Activated CD8-positive, alpha-beta T cell treated with anti-CD3 and anti-CD28 coated beads, Interleukin-2, amount 10 ng/mL, durations not matched to agents 7 days and 5 days (primary cell): Measurements from ENCODE around the gene IFT122. TPM values are rescaled to one million over a fixed set of nuclear protein-coding genes. Genes with fewer than 3 reads are reported as not detected.

Experiments used
- ATAC-seq: fragments of 150-1000 bp; cut with Tn5 transposase; one replicate; pipeline ENCODE4 v1.10.0; 2021; ENCODE audit warnings: moderate library complexity
- CTCF ChIA-PET: fragments of 350-600 bp; sonication (Branson Sonifier 250); formaldehyde crosslinking; loops from one replicate; lab custom pipeline; 2021; ENCODE audit warnings: antibody characterized with exemption; lab: Charles Lee
- POLR2A ChIA-PET: fragments of 350-600 bp; sonication (Branson Sonifier 250); formaldehyde crosslinking; loops from one replicate; lab custom pipeline; 2021; ENCODE audit warnings: antibody characterized with exemption; lab: Charles Lee
- DNase-seq: peaks from one replicate; pipeline ENCODE4 v3.0.0-alpha.2; 2020
- H3K27ac Mint-ChIP-seq: one replicate; pipeline ENCODE4 v1.8.0; 2021; ENCODE audit warnings: mild to moderate bottlenecking, mixed read lengths
- H3K27me3 Mint-ChIP-seq: one replicate; pipeline ENCODE4 v1.8.0; 2021; ENCODE audit warnings: low read depth, mixed read lengths
- H3K36me3 Mint-ChIP-seq: one replicate; pipeline ENCODE4 v1.8.0; 2021; ENCODE audit warnings: low read depth, mixed read lengths
- H3K4me1 Mint-ChIP-seq: one replicate; pipeline ENCODE4 v1.8.0; 2021; ENCODE audit warnings: low read depth, mixed read lengths
- H3K4me3 Mint-ChIP-seq: one replicate; pipeline ENCODE4 v1.8.0; 2021; ENCODE audit warnings: mild to moderate bottlenecking, mixed read lengths
- H3K9me3 Mint-ChIP-seq: one replicate; pipeline ENCODE4 v1.8.0; 2022; ENCODE audit warnings: mixed read lengths; ENCODE audit not compliant: insufficient read depth
- total RNA-seq, 2 experiments: library from RNA; stranded (reverse); gene quantifications; one replicate each; pipeline ENCODE4 v1.2.3, GENCODE V29; 2021

Gene IFT122
- total RNA-seq, 2 experiments from 2014 or later: 22.3 to 25.6 TPM

DNA sequence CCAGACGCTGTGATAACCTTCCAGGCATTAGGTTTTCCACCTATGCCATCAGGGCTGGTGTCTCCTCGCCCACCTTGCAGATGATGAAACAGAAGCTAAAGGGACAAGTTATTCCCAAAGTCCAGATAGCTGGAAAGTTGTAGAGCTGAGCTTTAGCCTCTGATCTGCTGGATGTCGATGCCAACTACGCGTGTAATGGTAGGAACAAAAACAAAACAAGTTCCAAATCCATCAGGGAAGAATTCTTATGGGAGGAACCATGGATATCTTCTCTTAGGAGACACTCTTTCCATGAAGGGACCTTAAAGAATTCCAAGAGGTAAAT, 60.3 kb downstream of the IFT122 start:
- Mint-ChIP-seq H3K36me3 (no peaks in the 10 kb centered on the region), H3K27me3 (no peaks in the 10 kb centered on the region), H3K9me3 (no peaks in the 10 kb centered on the region), H3K4me3 (no peak overlapping the region), H3K27ac (no peak overlapping the region), H3K4me1 (no peaks in the 10 kb centered on the region)
- ATAC-seq (no peak), DNase-seq (no peak)
- CTCF ChIA-PET: no interaction called here
- POLR2A ChIA-PET: interaction anchor here (1.6 kb wide), 1 partner anchor 61 kb away, joined by 4 read pairs; the partner anchor contains the start of genes IFT122 and MBD4

GRCh38 chr3:129501630-129502029, 61.6 kb downstream of the IFT122 start:
- ChIA-PET POLR2A (no interaction called here), CTCF (no interaction called here)
- Mint-ChIP-seq H3K27ac (no peak overlapping the region), H3K4me3 (no peak overlapping the region), H3K36me3 (no peaks in the 10 kb centered on the region), H3K9me3 (no peaks in the 10 kb centered on the region), H3K4me1 (no peaks in the 10 kb centered on the region), H3K27me3 (no peaks in the 10 kb centered on the region)
- ATAC-seq (no peak), DNase-seq (no peak)

GRCh38 chr3:129502641-129503408, 62.8 kb downstream of the IFT122 start:
- Mint-ChIP-seq H3K9me3 (no peaks in the 10 kb centered on the region), H3K36me3 (no peaks in the 10 kb centered on the region), H3K27me3 (no peaks in the 10 kb centered on the region), H3K4me3 (no peak overlapping the region), H3K27ac (no peak overlapping the region), H3K4me1 (no peaks in the 10 kb centered on the region)
- ChIA-PET POLR2A (interaction anchor here (0.6 kb wide), 1 partner anchor 325 kb away, joined by 3 read pairs; no protein-coding TSS in a partner anchor), CTCF (interaction anchor here (0.8 to 1.1 kb wide), 2 partner anchors 9 to 13 kb away, joined by 3 read pairs; no protein-coding TSS in a partner anchor)
- no peak for DNase-seq
- no peak for ATAC-seq

GRCh38 chr3:129503471-129504291, 63.7 kb downstream of the IFT122 start:
- H3K4me1 Mint-ChIP-seq: no peaks in the 10 kb centered on the region
- ChIA-PET CTCF (interaction anchor here (0.8 to 1.1 kb wide), 2 partner anchors 10 to 13 kb away, joined by 3 read pairs; no protein-coding TSS in a partner anchor), POLR2A (interaction anchor here (0.6 kb wide), 1 partner anchor 324 kb away, joined by 3 read pairs; no protein-coding TSS in a partner anchor)
- no peak for DNase-seq
- no peak for ATAC-seq
- H3K9me3 Mint-ChIP-seq: no peaks in the 10 kb centered on the region
- no peak overlapping the region for H3K27ac Mint-ChIP-seq
- H3K4me3 Mint-ChIP-seq: no peak overlapping the region
- H3K27me3 Mint-ChIP-seq: no peaks in the 10 kb centered on the region
- H3K36me3 Mint-ChIP-seq: no peaks in the 10 kb centered on the region

DNA sequence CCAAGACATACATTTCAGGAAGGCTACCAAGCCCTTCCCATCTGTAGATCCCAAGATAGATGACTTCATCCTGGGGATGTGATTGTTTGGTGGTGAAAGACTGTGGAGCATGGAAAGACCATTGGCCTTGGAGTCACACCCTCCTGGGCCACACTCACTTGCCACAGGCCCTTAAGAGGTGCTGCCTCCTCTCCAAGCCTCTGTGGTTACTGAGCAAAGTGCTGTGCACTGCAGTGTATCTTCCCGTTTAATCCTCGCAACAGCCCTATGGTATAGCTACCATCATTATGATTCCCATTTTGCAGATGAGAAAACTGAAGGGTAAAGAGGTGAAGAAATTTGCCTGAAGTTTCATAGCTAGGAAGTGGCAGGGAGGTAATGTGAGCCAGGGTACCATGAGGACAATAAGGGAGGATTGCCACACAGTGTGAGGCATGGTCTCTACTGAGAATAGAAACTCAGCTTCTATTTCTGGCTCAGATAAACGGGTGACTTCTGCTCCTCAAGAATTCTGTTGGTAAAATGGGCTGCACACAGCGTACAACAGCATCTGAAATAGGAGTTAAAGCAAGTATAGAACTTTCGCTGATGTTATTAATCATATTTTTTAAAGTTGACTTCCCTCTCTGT, 64.6 kb downstream of the IFT122 start:
- H3K4me3 Mint-ChIP-seq: no peak overlapping the region
- no peak overlapping the region for H3K27ac Mint-ChIP-seq
- DNase-seq: no peak
- H3K9me3 Mint-ChIP-seq: no peaks in the 10 kb centered on the region
- ChIA-PET POLR2A (interaction anchor here (0.5 kb wide), 1 partner anchor 11 kb away, joined by 3 read pairs; no protein-coding TSS in a partner anchor), CTCF (no interaction called here)
- ATAC-seq: no peak
- no peaks in the 10 kb centered on the region for H3K27me3 Mint-ChIP-seq
- H3K36me3 Mint-ChIP-seq: no peaks in the 10 kb centered on the region
- H3K4me1 Mint-ChIP-seq: no peaks in the 10 kb centered on the region

- CTCF ChIA-PET: no interaction called here
- POLR2A ChIA-PET: no interaction called here
- H3K4me3 Mint-ChIP-seq: no peak overlapping the region
- no peaks in the 10 kb centered on the region for H3K9me3 Mint-ChIP-seq
- H3K27ac Mint-ChIP-seq: no peak overlapping the region
- H3K4me1 Mint-ChIP-seq: no peaks in the 10 kb centered on the region
- ATAC-seq (no peak), DNase-seq (no peak)
- H3K36me3 Mint-ChIP-seq: no peaks in the 10 kb centered on the region
- no peaks in the 10 kb centered on the region for H3K27me3 Mint-ChIP-seq
Observed at GRCh38 chr3:129505341-129505740, 65.3 kb downstream of the IFT122 start.

GRCh38 chr3:129506231-129506742, 66.3 kb downstream of the IFT122 start:
- Mint-ChIP-seq H3K27me3 (no peaks in the 10 kb centered on the region), H3K36me3 (peaks cover 2% of the 10 kb centered on the region), H3K9me3 (no peaks in the 10 kb centered on the region), H3K4me3 (no peak overlapping the region), H3K27ac (no peak overlapping the region), H3K4me1 (peaks cover 9% of the 10 kb centered on the region)
- DNase-seq (no peak), ATAC-seq (no peak)
- POLR2A ChIA-PET: no interaction called here
- CTCF ChIA-PET: interaction anchor here (1.2 kb wide), 1 partner anchor 16 kb away, joined by 4 read pairs; no protein-coding TSS in a partner anchor

DNA sequence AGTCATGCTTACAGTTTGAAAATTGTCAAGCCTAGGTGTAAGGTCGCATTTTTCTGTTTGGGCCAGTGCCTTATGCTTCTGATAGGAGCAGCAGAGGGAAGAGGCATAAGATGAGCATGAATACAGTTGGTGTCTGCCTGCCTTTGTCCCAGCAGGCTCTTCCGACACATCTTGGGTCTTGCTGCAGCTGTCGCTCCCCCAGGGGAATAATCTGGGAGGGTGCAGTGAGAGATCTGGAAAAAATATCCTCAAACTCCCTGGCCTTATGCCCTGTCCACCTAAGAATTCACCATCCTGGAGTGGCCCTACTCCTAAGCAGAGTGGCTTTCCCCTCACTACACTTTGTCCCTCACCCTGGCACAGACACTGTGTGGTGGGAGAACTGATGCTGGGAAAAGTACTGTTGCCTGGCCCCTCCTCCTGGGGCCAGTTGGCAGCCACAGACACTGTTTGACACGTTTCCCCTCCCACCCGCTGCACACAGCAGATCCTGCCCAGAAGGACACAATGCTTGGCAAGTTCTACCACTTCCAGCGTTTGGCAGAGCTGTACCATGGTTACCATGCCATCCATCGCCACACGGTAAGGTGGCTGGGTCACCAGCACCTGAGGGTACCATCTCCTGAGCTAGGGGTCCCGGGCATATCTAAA, 67.3 kb downstream of the IFT122 start:
- CTCF ChIA-PET: no interaction called here
- ATAC-seq: no peak

GRCh38 chr3:129512595-129512994, 72.6 kb downstream of the IFT122 start:
- Mint-ChIP-seq H3K36me3 (peaks cover 2% of the 10 kb centered on the region), H3K9me3 (no peaks in the 10 kb centered on the region), H3K4me1 (peaks cover 16% of the 10 kb centered on the region), H3K4me3 (no peak overlapping the region), H3K27ac (no peak overlapping the region), H3K27me3 (no peaks in the 10 kb centered on the region)
- ATAC-seq: no peak
- ChIA-PET POLR2A (no interaction called here), CTCF (no interaction called here)
- DNase-seq: no peak

More for the DNA sequence above, 67.3 kb downstream of the IFT122 start:
- Mint-ChIP-seq H3K36me3 (peaks cover 2% of the 10 kb centered on the region), H3K9me3 (no peaks in the 10 kb centered on the region), H3K27ac (no peak overlapping the region), H3K4me1 (peaks cover 16% of the 10 kb centered on the region), H3K27me3 (no peaks in the 10 kb centered on the region), H3K4me3 (no peak overlapping the region)
- POLR2A ChIA-PET: no interaction called here
- no peak for DNase-seq

- ATAC-seq: no peak
- CTCF ChIA-PET: no interaction called here
Observed at GRCh38 chr3:129513705-129514104, 73.7 kb downstream of the IFT122 start.

DNA sequence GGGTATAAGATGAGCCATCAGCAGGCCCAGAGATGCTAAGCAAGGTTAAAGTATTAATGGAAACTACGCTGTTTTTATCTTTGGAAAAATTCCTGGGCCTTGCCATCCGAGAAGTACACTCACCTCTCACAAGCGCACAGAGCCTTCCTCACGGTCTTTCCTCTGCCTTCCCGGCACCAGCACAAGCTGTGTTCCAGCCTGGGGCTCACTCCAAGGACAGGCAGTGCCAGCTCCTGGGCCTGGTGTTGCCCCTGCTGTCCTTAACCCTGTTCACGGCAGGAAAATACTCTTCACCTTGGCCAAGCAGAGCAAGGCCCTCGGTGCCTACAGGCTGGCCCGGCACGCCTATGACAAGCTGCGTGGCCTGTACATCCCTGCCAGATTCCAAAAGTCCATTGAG, 74.1 kb downstream of the IFT122 start:
- Mint-ChIP-seq H3K27ac (no peak overlapping the region), H3K4me3 (no peak overlapping the region), H3K4me1 (peaks cover 16% of the 10 kb centered on the region), H3K36me3 (peaks cover 2% of the 10 kb centered on the region), H3K27me3 (no peaks in the 10 kb centered on the region), H3K9me3 (no peaks in the 10 kb centered on the region)
- ATAC-seq (no peak), DNase-seq (no peak)
- CTCF ChIA-PET: no interaction called here
- POLR2A ChIA-PET: no interaction called here

More at GRCh38 chr3:129513705-129514104, 73.7 kb downstream of the IFT122 start:
- Mint-ChIP-seq H3K9me3 (no peaks in the 10 kb centered on the region), H3K27me3 (no peaks in the 10 kb centered on the region), H3K36me3 (peaks cover 2% of the 10 kb centered on the region), H3K4me3 (no peak overlapping the region), H3K27ac (no peak overlapping the region), H3K4me1 (peaks cover 16% of the 10 kb centered on the region)
- DNase-seq: no peak
- POLR2A ChIA-PET: no interaction called here
